ENCODE data around the gene G6PC1. TPM values are rescaled to one million over a fixed set of nuclear protein-coding genes. Genes with fewer than 3 reads are reported as not detected.
"Not testable (repeated sequence)": the region's sequence is repeated elsewhere in the genome, so short reads cannot be mapped to it uniquely, and the experiment has no call there.

The G6PC1 gene
- total and polyA plus RNA-seq, 2 experiments from 2014 or later, result not detected

DNA sequence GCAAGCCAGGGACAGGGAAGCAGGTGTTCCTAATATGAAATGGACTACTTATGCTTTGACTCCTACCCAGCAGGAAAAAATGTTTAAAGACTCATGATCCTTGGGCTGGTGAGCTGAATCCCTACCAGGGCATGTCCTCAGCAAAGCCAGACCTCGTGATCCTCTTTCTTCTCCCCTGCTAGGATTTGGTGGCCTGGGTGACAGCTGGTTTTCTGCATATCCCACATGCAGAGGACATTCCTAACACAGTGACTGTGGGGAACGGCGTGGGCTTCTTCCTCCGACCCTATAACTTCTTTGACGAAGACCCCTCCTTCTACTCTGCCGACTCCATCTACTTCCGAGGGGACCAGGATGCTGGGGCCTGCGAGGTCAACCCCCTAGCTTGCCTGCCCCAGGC is 44.5 kb upstream of the G6PC1 start:
- H3K4me1 ChIP-seq (ENCODE audit: insufficient read depth); H2AFZ ChIP-seq; H3K4me1 Mint-ChIP-seq; H3K27ac ChIP-seq (ENCODE audit: low read depth); H3K4me3 Mint-ChIP-seq; H3K36me3 ChIP-seq (ENCODE audit: insufficient read depth); H3K27me3 Mint-ChIP-seq (ENCODE audit: insufficient read depth, low read depth, poor library complexity); H3K27ac Mint-ChIP-seq; H3K4me2 ChIP-seq; H3K79me2 ChIP-seq (replicated peaks; ENCODE audit: insufficient read depth); H3K27me3 ChIP-seq (ENCODE audit: insufficient read depth); H3K36me3 Mint-ChIP-seq (ENCODE audit: low read depth); H3K9me3 Mint-ChIP-seq; ATAC-seq; H3F3A ChIP-seq (replicated peaks; ENCODE audit: low read depth); H3K9me2 ChIP-seq (ENCODE audit: insufficient read depth); H3K4me3 ChIP-seq; DNase-seq (ENCODE audit: low spot score); H4K20me1 ChIP-seq (replicated peaks; ENCODE audit: insufficient read depth): not testable (repeated sequence)

DNA sequence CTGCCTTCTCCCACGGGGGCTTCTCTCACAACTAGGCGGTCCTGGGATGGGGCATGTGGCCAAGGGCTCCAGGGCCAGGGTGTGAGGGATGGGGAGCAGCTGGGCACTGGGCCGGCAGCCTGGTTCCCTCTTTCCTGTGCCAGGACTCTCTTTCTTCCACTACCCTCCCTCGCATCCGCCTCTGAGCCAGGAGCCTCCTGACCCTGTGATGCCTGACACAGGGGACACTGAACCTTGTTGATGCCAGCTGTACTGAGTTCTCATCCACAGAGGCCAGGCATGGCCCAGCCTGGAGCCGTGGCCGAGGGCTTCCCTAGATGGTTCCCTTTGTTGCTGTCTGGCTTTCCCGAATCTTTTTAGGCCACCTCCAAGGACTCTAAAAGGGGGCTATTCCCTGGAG is 44.1 kb upstream of the G6PC1 start:
- H4K20me1 ChIP-seq (replicated peaks; ENCODE audit: insufficient read depth); H3F3A ChIP-seq (replicated peaks; ENCODE audit: low read depth); H3K36me3 ChIP-seq (ENCODE audit: insufficient read depth); H3K9me3 Mint-ChIP-seq; ATAC-seq; H3K4me1 Mint-ChIP-seq; H3K27ac Mint-ChIP-seq; H3K4me3 Mint-ChIP-seq; H3K27me3 ChIP-seq (ENCODE audit: insufficient read depth); H2AFZ ChIP-seq; H3K4me3 ChIP-seq; H3K36me3 Mint-ChIP-seq (ENCODE audit: low read depth); H3K79me2 ChIP-seq (replicated peaks; ENCODE audit: insufficient read depth); H3K4me2 ChIP-seq; H3K27ac ChIP-seq (ENCODE audit: low read depth); H3K4me1 ChIP-seq (ENCODE audit: insufficient read depth); DNase-seq (ENCODE audit: low spot score); H3K27me3 Mint-ChIP-seq (ENCODE audit: insufficient read depth, low read depth, poor library complexity); H3K9me2 ChIP-seq (ENCODE audit: insufficient read depth): not testable (repeated sequence)

DNA sequence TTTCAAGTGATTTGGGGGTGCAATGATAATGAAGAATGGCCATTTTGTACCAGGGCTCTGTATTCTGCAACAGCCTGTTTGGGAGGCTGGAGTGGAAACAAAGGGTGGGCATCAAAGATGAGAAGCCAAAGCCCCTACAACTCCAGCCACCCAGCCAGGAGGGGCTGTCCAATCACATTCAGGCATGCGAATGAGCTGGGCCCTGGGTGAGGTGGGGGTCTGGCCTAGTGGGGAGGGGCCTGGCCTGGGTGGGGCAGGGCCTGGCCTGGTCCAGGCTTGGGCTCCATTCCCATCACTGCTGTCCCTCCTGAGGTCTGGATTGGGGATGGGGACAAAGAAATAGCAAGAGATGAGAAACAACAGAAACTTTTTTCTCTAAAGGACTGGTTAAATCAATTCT is 43.2 kb upstream of the G6PC1 start:
- no peaks in the 10 kb centered on the region for H3K36me3 ChIP-seq (ENCODE audit: insufficient read depth)
- peak; percentile 89 for ATAC-seq
- no peak for DNase-seq (ENCODE audit: low spot score)
- H3K4me3 ChIP-seq, result no peak overlapping the region
- H3K4me2 ChIP-seq, result no peak overlapping the region
- no peaks in the 10 kb centered on the region; the same call in 1 of the 3 replicates for H3K9me3 Mint-ChIP-seq
- no peak overlapping the region for H3K27ac ChIP-seq (ENCODE audit: low read depth)
- TF ChIP-seq ZNF114 (CRISPR knock-in tag; IDR thresholded peaks at IDR 0.05) (no peak), NANOG (IDR thresholded peaks at IDR 0.05; ENCODE audit: borderline replicate concordance) (no peak), EZH2 (IDR thresholded peaks at IDR 0.05; ENCODE audit: low read depth, unreplicated experiment) (no peak)
- TF ChIP-seq, protein P1, sequence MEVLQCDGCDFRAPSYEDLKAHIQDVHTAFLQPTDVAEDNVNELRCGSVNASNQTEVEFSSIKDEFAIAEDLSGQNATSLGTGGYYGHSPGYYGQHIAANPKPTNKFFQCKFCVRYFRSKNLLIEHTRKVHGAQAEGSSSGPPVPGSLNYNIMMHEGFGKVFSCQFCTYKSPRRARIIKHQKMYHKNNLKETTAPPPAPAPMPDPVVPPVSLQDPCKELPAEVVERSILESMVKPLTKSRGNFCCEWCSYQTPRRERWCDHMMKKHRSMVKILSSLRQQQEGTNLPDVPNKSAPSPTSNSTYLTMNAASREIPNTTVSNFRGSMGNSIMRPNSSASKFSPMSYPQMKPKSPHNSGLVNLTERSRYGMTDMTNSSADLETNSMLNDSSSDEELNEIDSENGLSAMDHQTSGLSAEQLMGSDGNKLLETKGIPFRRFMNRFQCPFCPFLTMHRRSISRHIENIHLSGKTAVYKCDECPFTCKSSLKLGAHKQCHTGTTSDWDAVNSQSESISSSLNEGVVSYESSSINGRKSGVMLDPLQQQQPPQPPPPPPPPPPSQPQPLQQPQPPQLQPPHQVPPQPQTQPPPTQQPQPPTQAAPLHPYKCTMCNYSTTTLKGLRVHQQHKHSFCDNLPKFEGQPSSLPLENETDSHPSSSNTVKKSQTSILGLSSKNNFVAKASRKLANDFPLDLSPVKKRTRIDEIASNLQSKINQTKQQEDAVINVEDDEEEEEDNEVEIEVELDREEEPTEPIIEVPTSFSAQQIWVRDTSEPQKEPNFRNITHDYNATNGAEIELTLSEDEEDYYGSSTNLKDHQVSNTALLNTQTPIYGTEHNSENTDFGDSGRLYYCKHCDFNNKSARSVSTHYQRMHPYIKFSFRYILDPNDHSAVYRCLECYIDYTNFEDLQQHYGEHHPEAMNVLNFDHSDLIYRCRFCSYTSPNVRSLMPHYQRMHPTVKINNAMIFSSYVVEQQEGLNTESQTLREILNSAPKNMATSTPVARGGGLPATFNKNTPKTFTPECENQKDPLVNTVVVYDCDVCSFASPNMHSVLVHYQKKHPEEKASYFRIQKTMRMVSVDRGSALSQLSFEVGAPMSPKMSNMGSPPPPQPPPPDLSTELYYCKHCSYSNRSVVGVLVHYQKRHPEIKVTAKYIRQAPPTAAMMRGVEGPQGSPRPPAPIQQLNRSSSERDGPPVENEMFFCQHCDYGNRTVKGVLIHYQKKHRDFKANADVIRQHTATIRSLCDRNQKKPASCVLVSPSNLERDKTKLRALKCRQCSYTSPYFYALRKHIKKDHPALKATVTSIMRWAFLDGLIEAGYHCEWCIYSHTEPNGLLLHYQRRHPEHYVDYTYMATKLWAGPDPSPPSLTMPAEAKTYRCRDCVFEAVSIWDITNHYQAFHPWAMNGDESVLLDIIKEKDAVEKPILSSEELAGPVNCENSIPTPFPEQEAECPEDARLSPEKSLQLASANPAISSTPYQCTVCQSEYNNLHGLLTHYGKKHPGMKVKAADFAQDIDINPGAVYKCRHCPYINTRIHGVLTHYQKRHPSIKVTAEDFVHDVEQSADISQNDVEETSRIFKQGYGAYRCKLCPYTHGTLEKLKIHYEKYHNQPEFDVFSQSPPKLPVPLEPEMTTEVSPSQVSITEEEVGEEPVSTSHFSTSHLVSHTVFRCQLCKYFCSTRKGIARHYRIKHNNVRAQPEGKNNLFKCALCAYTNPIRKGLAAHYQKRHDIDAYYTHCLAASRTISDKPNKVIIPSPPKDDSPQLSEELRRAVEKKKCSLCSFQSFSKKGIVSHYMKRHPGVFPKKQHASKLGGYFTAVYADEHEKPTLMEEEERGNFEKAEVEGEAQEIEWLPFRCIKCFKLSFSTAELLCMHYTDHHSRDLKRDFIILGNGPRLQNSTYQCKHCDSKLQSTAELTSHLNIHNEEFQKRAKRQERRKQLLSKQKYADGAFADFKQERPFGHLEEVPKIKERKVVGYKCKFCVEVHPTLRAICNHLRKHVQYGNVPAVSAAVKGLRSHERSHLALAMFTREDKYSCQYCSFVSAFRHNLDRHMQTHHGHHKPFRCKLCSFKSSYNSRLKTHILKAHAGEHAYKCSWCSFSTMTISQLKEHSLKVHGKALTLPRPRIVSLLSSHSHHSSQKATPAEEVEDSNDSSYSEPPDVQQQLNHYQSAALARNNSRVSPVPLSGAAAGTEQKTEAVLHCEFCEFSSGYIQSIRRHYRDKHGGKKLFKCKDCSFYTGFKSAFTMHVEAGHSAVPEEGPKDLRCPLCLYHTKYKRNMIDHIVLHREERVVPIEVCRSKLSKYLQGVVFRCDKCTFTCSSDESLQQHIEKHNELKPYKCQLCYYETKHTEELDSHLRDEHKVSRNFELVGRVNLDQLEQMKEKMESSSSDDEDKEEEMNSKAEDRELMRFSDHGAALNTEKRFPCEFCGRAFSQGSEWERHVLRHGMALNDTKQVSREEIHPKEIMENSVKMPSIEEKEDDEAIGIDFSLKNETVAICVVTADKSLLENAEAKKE (CRISPR knock-in tag; IDR thresholded peaks at IDR 0.05), result no peak
- TF ChIP-seq, protein P2, sequence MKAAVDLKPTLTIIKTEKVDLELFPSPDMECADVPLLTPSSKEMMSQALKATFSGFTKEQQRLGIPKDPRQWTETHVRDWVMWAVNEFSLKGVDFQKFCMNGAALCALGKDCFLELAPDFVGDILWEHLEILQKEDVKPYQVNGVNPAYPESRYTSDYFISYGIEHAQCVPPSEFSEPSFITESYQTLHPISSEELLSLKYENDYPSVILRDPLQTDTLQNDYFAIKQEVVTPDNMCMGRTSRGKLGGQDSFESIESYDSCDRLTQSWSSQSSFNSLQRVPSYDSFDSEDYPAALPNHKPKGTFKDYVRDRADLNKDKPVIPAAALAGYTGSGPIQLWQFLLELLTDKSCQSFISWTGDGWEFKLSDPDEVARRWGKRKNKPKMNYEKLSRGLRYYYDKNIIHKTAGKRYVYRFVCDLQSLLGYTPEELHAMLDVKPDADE (IDR thresholded peaks at IDR 0.05), result no peak
- H3K4me3 Mint-ChIP-seq, result no peak overlapping the region
- H2AFZ ChIP-seq, result no peak overlapping the region
- H3K4me1 ChIP-seq (ENCODE audit: insufficient read depth), result no peaks in the 10 kb centered on the region
- no peaks in the 10 kb centered on the region for H3K9me2 ChIP-seq (ENCODE audit: insufficient read depth)
- H4K20me1 ChIP-seq (replicated peaks; ENCODE audit: insufficient read depth), result no peaks in the 10 kb centered on the region
- no peaks in the 10 kb centered on the region; the same call in 1 of the 3 replicates for H3K36me3 Mint-ChIP-seq (ENCODE audit: low read depth)
- H3K4me1 Mint-ChIP-seq, result no peaks in the 10 kb centered on the region
- peaks cover 4% of the 10 kb centered on the region for H3K27me3 Mint-ChIP-seq (ENCODE audit: insufficient read depth, low read depth, poor library complexity)
- H3F3A ChIP-seq (replicated peaks; ENCODE audit: low read depth), result no peaks in the 10 kb centered on the region
- H3K27ac Mint-ChIP-seq, result no peak overlapping the region
- H3K79me2 ChIP-seq (replicated peaks; ENCODE audit: insufficient read depth), result no peaks in the 10 kb centered on the region
- H3K27me3 ChIP-seq (ENCODE audit: insufficient read depth), result no peaks in the 10 kb centered on the region
